Lung microvascular endothelial cell (primary cell): ENCODE measurements around the gene PAGR1. TPM values are rescaled to one million over a fixed set of nuclear protein-coding genes. Genes with fewer than 3 reads are reported as not detected.
A peak's percentile ranks its signal among the peaks of the same experiment; 100 is the strongest.

ENCODE experiments used
- DNase-seq, 2 donors: peaks; one replicate each; pipeline versions ENCODE4 v3.0.0 to v3.0.0-alpha.2; 2010; ENCODE audit warnings: low read depth in 2 of 2
- total RNA-seq: library from RNA; depleted of rRNA; stranded (reverse); fragments of >200 nt; gene quantifications from 2 replicates; pipeline ENCODE4 v1.2.1, GENCODE V29; 2014

The PAGR1 gene
- total RNA-seq, 1 donor from 2014 or later = 16.3 TPM

DNA sequence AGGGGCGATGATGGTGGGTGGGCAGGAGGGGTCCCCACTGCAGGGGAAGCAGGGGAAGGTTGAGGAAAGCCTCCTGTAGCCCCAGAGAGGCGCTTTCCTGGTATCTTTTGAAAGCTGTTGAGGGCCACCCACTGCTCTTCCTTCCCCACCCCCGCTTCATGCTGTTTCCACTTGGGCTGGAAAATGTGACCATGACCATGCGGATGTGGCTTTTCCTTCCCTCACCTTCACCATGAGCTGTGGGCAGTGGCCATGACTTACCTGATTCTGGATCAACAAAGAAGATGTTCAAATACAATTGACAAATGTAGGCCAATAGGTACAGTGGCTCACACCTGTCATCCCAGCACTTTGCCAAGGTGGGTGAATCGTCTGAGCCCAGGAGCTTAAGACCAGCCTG is 18.1 kb downstream of the PAGR1 start:
- DNase-seq = no peak

DNA sequence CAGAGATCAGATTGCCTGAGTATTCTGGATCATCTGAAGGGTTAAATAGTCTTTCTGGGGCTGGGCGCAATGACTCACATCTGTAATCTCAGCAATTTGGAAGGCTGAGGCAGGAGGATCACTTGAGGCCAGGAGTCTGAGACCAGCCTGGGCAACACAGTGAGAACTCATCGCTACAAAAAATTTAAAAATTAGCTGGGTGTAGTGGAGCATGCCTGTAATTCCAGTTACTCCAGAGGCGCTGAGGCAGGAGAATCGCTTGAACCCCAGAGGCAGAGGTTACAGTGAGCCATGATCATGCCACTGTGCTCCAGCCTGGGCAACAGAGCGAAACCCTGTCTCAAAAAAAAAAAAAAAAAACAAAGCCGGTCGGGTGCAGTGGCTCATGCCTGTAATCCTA is 20.0 kb downstream of the PAGR1 start:
- DNase-seq = no peak

DNA sequence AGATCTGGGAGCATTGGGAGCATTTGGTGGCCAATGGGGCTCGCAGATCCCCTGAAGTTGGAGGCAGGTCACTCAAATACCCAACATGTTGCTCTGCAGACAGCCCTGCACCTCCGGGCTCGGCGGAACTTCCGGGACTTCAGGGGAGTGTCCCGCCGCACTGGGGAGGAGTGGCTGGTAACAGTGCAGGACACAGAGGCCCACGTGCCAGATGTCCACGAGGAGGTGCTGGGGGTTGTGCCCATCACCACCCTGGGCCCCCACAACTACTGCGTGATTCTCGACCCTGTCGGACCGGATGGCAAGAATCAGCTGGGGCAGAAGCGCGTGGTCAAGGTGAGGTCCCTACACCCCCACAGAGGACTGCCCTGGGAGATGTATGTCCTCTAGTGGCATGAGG is 20.7 kb downstream of the PAGR1 start:
- no peak for DNase-seq

DNA sequence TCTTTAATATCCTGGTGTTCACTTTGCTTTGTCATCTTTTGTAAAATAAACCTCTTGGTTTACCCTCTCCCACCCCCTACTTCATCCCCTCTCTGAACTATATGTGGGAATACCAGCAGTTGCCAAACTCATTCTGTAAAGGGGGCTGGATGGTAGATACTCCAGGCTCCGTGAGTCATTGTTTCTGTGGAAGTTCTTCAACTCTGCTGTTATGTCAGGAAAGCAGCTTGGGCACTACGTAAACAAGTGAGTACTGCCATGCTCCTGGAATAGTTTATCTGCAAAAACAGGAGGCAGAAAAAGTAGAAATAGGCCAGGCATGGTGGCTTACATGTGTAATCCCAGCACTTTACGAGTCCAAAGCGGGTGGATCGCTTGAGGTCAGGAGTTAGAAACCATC is 21.9 kb downstream of the PAGR1 start:
- DNase-seq = peak; percentile 49 to 50

DNA sequence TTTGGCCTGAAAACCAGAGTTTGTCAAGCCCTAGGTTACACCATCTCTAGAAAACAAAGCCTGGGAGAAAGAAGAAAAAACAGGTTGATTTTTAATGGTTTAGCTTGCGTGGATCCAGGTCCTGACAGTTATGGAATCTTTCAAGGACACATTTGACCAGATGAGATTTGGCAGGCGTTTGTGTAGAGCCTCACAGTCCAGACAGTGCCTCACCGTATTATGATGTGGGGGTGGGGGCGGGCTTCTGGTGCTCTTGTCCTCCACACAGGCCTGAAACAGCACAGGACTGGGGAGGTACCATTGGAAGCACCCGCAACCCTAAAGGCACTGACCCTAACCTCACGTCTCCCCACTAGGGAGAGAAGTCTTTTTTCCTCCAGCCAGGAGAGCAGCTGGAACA is 23.9 kb downstream of the PAGR1 start:
- no peak for DNase-seq

DNA sequence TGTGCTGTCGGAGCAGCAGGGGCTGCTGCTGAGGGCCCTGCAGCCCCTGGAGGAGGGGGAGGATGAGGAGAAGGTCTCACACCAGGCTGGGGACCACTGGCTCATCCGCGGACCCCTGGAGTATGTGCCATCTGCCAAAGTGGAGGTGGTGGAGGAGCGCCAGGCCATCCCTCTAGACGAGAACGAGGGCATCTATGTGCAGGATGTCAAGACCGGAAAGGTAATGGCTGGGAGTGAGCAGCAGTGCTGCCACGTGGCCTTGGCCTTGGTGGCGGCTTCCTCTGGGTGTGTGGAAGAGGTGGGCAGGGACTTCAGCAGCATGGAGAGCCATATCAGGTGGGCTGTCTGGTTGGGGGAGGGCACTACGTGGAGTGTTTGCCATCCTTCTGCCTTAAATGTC is 24.3 kb downstream of the PAGR1 start:
- no peak for DNase-seq

DNA sequence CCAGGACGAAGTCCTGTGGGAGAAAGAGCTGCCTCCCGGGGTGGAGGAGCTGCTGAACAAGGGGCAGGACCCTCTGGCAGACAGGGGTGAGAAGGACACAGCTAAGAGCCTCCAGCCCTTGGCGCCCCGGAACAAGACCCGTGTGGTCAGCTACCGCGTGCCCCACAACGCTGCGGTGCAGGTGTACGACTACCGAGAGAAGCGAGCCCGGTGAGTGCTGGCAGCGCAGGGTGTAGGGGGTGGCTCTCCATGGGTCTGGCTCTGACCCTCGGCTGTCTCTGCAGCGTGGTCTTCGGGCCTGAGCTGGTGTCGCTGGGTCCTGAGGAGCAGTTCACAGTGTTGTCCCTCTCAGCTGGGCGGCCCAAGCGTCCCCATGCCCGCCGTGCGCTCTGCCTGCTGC is 25.7 kb downstream of the PAGR1 start:
- no peak for DNase-seq

DNA sequence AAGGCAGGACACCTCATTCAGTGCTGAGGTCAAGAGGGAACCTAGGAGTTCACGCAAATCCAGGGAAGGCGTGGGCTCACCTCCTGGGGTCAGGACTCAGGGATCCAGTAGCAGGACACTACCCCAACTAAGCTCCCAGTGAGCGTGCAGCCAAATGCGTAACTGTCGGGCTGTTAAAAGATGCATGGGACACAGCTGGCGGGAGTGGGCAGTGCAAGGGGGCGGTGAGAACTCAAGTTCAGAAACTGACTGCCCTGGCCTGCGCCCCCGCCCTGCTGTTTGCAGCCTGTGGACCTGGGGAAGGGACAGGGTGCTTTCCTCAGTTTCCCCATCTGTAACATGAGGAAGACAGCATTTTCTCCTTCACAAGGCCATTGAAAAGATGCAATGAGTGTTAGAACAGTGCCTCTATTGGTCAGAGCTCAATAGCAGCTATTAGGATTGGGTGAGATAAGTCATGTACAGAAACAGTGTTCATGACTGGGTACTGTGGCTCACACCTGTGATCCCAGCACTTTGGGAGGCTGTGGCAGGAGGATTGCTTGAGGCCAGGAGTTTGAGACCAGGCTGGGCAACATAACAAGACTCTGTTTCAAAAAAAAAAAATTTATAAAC is 26.9 kb downstream of the PAGR1 start:
- no peak for DNase-seq

DNA sequence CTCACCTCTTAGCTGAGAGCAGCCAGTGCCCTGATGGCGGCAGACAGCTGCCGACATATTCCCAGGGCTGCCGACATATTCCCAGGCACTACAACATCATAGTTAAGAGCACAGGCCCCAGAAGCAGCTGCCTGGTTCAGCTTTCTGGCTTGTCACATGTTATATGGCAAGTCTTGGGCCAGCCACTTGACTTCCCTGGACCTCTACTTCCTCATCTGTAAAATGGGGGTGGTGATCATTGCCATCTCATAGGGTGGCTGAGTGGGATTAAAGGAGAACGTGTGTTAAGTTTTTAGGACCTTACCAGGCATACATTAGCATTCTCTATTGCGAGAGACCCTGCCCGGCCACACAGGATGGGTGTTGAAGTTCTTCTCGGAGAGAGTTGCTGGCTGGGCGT is 28.0 kb downstream of the PAGR1 start:
- no peak for DNase-seq

DNA sequence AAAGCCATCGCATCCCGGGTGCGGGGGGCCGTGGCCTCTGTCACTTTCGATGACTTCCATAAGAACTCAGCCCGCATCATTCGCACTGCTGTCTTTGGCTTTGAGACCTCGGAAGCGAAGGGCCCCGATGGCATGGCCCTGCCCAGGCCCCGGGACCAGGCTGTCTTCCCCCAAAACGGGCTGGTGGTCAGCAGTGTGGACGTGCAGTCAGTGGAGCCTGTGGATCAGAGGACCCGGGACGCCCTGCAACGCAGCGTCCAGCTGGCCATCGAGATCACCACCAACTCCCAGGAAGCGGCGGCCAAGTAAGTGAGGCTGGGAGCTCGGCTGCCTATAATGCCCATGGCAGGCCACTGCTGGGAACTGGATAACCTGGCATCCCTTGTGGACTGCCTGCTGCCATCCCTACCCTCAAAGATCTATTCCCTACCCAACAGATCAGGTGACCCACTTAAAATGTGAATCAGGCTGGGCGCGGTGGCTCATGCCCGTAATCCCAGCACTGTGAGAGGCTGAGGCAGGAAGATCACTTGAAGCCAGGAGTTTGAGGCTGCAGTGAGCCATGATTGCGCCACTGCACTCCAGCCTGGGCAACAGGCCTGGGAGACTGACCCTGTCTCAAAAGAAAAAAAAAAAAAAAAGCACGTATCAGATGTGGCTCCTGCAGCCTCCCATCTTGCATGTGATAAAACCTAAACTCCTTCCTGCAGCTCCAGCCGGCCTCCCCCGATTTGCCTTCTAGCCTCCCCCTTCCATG is 28.8 kb downstream of the PAGR1 start:
- no peak for DNase-seq

DNA sequence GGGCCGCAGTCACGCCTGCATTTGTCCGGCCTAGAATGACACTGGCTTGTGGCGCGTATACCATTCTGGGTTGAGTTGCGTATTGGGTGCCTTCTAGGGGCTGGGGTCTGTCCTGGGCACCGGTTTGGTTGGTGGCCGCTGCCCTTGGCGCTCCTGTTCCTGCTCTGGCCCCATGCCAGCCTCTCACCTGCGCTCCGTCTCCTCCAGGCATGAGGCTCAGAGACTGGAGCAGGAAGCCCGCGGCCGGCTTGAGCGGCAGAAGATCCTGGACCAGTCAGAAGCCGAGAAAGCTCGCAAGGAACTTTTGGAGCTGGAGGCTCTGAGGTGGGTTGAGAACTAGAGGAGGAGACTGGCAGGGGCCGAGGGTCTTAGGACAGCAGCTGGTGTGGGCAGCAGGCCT is 29.7 kb downstream of the PAGR1 start:
- DNase-seq = no peak

DNA sequence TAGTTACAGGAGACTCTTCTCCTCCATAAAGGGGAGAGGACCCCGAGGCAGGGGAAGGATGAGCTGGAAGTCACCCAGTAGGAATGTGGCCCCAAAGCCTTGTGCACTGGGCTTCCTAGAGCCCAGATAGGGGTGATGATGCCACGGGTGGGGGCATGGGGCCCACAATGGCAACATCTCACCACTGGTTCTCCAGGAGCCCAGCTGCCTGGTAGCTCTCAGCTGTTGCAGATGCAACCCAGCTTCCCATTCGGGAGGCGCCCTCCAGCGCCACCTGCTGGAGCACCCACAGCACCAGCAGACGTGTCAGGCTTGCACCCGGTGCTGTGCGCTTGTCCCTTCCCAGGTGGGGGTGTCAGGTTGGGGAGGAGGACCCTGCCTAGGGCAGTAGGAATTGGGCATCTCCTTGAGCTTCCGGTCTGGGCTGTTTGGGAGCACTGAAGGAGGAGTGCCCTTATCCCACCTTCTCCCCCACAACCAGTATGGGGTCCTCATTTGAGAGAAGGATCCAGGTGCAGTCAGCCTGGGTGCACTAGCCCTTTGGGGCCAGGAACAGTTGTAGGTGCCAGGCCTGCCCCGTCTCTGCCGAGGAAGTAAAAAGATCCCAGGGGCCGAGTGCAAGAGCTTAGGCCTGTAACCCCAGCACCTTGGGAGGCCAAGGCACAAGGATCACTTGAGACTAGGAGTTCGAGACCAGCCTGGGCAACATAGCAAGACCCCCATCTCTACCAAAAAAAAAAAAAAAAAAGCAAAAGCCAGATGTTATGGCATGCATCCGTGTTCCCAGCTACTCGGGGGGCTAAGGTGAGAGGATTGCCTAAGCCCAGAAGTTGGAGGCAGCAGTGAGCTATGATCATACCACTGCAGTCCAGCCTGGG is 32.7 kb downstream of the PAGR1 start:
- DNase-seq = peak; percentile 77 to 78

DNA sequence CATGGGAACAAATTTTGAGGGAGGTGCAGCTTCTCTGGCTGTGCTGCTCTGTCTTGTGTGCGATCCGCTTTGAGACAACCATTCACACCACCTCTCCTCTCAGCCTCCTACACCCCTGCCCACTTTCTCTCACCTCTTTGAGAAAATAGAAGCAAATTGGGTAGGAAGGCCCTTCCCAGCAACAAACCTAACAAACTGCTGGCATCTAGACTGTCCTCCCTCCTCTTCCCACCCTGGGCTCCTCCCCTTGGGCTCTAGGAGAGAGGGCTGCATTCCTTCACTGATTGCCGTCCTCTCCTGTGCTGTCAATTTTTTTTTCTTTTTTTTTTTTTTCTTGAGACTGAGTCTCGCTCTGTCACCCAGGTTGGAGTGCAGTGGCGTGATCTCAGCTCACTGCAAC is 33.6 kb downstream of the PAGR1 start:
- no peak for DNase-seq

DNA sequence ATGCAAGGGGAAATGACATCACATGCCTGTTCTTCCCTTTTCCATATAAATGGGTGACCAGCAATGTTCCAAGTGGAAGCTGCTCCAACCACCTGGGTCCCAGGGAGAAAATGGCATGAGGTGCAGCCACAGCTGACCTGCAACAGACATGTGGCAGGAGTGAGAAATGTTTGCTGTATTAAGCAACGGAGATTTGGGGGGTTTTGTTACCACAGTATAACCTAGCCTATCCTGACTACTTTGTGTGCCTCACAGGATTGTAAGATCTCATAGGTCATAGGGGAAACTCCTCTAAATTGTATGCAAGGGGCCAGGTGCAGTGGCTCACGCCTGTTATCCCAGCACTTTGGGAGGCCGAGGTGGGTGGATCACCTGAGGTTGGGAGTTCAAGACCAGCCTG is 35.0 kb downstream of the PAGR1 start:
- DNase-seq = no peak

DNA sequence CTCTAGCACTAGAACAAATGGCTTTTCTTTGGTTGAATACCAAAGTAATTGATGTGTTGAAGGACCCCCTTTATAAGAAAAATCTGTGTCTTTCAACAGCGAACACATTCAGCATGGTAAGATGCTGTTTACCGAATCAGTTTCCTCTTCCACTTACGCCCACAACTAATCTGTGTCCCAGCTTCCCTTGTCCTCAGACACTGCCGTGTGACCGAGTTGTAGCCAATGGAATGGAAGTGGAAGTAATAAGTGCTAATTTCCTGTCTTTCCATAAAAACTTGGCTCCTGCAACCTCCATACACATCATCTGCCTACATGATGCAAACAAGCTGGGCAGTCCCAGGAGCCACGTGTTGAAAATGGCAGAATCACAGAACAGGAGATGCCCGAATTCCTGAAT is 36.7 kb downstream of the PAGR1 start:
- peak; percentile 94 for DNase-seq

DNA sequence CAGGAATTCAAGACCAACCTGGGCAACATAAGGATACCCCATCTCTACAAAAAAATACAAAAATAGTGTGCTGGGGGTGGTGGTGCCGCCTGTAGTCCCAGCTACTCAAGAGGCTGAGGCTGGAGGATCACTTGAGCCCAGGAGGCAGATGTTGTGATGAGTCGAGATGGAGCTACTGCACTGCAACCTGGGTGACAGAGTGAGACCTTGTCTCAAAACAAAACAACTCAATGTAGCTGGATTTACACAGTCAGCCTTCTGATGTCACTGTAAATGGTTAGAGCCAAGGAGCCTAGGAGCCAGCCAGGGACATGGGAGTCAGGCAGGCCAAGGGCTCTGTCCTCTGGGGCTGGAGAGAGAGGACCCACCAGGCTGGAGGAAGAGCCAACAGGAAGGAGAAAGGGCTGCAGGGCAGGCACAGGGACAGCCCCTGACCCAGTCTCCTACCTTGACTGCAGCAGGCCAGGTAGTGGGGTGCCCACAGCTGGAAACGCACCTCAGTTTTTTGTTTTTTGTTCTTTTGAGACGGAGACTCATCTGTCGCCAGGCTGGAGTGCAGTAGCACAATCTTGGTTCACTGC is 38.7 kb downstream of the PAGR1 start:
- DNase-seq = no peak

DNA sequence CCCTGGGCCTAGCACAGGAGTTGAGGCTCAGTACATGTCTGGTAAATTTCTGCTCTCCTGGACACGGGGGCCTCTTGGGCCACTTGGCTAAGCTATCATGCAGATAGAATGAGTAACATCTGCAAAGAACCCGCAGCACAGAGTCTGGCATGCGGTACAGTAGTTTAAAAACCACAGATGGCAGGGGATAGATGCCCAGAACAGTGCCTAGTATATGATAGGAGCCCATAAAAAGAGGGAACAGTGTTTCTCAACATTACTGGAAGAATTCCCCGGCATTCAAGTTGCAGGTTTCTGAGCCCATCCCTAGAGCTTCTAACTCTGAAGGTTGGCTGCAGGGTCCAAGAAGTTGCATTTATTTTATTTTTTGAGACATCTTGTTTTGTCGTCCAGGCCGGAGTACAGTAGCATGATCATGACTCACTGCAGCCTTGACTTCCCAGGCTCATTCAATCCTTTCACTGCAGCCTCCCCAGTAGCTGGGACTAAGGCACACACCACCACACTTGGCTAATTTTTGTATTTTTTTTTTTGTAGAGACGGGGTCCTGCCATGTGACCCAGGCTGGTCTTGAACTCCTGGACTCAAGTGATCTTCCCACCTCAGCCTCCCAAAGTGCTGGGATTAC is 41.3 kb downstream of the PAGR1 start:
- no peak for DNase-seq

DNA sequence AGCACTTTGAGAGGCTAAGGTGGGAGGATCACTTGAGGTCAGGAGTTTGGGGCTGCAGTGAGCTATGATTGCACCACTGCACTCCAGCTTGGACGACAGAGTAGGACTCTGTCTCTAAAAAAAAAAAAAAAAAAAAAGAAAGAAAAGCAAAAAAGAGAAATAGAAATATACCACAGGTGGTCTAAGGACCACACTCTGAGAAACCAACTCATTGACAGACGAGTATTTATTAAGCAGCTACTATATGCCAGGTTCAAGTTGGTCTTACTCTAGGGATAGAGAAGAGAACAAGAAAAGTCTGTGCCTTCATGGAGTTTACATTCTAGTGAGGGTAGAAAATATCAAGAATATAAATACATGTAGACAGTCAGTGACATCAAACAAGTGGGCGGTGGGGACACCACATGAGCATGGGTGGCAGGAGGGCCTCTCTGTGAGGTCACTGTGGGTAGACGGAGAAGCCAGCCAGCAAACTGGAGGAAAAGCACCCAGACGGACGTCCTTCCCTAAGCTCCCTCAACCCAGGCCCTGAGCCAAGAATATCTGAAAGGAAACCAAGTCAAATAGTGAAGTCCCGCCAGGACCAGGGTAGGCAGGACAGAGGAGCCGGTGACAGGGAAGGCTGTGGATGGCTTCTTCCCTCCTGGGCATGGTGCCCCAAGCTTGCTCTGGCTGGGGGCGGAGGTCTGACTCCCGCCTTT is 42.3 kb downstream of the PAGR1 start:
- no peak for DNase-seq

DNA sequence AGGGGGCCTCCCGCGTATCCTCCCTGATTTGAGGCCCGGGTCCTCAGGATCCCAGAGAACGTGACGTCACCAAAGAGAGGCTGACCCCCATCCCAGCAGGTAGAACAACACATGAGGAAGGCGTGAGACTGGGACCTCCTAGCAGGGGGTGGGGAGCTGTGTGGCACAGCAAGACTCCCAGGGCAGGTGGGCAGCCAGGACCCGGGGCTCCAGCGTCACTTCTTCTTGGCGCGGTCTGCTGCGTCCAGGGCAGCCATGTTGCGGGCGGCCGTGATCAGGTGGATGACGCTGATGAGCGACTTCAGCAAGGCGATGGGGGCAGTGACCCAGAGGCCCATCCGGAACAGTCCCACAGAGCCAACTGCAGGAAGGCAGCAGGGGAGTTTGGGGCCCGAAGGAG is 43.0 kb downstream of the PAGR1 start:
- no peak for DNase-seq

DNA sequence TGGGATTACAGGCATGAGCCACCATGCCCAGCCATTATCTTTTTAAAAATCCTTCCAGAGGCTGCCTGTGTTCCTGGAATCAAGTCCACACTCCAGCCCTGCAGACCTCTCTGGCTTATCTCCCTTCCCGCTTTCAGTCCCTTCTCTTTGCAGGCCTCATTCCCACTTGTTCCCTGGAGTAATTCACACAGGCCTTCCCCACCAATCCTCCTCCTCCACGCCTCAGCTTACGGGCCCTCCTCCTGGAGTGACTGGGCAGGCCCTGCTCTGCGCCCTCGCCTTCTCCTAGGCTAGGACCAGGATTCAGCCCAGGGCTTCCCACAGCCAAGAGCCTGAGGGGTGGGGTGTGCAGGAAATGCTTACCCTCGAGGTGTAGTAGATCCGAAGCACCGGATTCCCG is 44.3 kb downstream of the PAGR1 start:
- no peak for DNase-seq

DNA sequence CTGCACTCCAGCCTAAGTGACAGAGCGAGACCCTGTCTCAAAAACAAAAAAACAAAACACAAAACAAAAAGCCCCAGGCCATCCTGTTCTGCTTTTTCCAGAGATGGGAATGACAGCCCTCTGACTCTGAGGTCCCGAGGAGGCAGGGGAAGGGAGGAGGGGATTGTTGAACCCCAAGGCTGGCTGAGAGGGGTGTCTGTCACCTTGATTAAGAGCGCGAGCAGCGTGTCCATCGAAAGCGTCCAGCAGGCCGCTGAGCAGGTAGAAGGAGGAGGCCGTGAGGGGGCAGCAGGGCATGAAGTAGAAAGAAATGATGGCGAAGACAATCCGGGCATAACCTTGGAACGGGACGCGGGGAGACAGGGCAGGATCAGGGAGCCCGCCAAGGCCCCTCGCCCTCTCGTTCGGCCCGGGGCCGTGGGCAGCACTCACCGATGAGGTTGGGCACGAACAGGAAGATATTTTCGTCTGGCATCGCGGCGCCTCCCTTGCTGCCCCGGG is 46.5 kb downstream of the PAGR1 start:
- peak; percentile 21 to 52 for DNase-seq
